Skeletal muscle tissue (tissue), 4 donors: Measurements from ENCODE around the gene FRMD3. TPM values are rescaled to one million over a fixed set of nuclear protein-coding genes. Genes with fewer than 3 reads are reported as not detected.

ENCODE experiments used
- H3K27ac ChIP-seq: one replicate; pipeline ENCODE4 v1.7.0; 2013; ENCODE audit warnings: mild to moderate bottlenecking, low read depth, low read length, inconsistent platforms
- H3K27me3 ChIP-seq, 3 donors: one replicate each; pipeline ENCODE4 v1.7.0; 2013; ENCODE audit warnings: low read length in 3 of 3; ENCODE audit not compliant: control insufficient read depth in 3 of 3, insufficient read depth in 3 of 3
- H3K36me3 ChIP-seq, 3 donors: one replicate each; pipeline ENCODE4 v1.7.0; 2013; ENCODE audit warnings: low read length in 3 of 3; ENCODE audit not compliant: control insufficient read depth in 3 of 3, insufficient read depth in 3 of 3
- H3K4me1 ChIP-seq, 3 donors: one replicate each; pipeline ENCODE4 v1.7.0; 2013; ENCODE audit warnings: low read length in 3 of 3, mild to moderate bottlenecking in 3 of 3; ENCODE audit not compliant: control insufficient read depth in 3 of 3, insufficient read depth in 3 of 3
- H3K4me3 ChIP-seq, 3 donors: one replicate each; pipeline ENCODE4 v1.7.0; 2013; ENCODE audit warnings: low read length in 3 of 3
- H3K9ac ChIP-seq, 3 donors: one replicate each; pipeline ENCODE4 v1.7.0; 2013; ENCODE audit warnings: low read length in 3 of 3, mild to moderate bottlenecking in 3 of 3, moderate library complexity in 2 of 3, low read depth in 1 of 3
- H3K9me3 ChIP-seq, 3 donors: one replicate each; pipeline ENCODE4 v1.7.0; 2013; ENCODE audit warnings: low read length in 3 of 3; ENCODE audit not compliant: control insufficient read depth in 3 of 3
- total RNA-seq: library from RNA; depleted of rRNA; stranded (reverse); fragments of >200 nt; gene quantifications from one replicate; pipeline ENCODE4 v1.2.3, GENCODE V29; 2014
- donor health status: Osteomylitis.

FRMD3 gene
- total RNA-seq, 1 donor from 2014 or later = 27.7 TPM

DNA sequence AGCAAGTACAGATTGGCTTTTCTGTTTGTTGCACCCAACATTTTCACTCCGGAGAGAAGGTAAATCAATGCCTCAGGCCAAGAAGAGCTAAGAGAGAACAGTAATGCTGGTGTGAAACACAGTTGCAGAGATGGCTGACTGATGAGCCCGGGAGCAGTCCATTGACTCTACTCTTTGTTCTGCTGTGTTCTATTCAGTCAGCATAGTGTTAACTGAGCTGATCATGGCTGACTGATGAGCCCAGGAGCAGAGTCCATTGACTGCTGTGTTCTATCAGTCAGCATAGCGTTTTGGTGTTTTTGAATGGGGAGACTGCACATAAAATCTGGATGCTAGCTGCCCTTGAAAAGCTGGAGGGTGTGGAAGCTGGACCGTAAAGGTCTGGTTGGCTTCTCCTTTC lies 141.4 kb downstream of the FRMD3 start:
- Histone ChIP-seq H3K4me1 (no peaks in the 10 kb centered on the region), H3K9ac (no peak overlapping the region), H3K4me3 (no peak overlapping the region), H3K27me3 (no peaks in the 10 kb centered on the region), H3K9me3 (no peaks in the 10 kb centered on the region), H3K27ac (no peak overlapping the region), H3K36me3 (no peaks in the 10 kb centered on the region)

DNA sequence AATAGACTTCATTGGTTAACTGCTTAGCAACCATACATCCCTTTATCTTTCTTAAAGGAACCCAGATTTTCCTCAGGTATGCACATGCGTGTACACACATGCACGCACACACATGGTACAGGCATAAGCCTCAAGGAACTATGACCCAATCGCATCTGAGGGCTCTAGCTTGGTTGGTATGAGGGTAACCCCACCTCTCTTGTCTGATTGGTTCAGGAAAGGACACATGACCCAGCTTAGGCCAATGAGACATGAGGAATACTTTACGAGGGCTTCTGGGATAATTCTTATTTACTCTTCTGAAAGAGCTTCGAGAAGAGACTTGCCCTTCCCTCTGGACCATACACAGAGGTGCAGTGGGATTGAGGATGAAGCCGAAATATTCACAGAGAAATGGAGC lies 141.9 kb downstream of the FRMD3 start:
- Histone ChIP-seq H3K4me1 (no peaks in the 10 kb centered on the region), H3K36me3 (no peaks in the 10 kb centered on the region), H3K27me3 (no peaks in the 10 kb centered on the region), H3K9ac (no peak overlapping the region), H3K9me3 (no peaks in the 10 kb centered on the region), H3K4me3 (no peak overlapping the region), H3K27ac (no peak overlapping the region)

DNA sequence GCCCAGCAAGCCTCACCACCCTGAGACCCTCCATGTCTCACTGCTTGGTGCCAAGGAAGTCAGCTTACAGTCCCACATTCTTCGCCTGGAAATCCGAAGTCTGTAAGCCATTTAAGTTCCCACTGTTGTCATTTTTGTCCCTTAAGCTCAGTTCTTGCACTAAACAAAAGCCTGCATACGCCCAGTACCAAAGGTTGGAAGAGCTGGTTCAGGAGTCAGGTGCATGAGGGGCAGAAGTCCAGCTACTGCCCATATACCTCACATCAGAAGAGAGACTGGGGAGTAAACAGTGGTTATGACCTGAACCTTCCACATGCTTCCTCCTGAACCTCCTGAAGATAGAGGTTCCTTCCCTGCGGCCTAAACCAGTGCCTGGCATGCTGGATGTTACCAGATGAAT lies 146.0 kb downstream of the FRMD3 start:
- Histone ChIP-seq H3K4me3 (no peak overlapping the region), H3K4me1 (no peaks in the 10 kb centered on the region), H3K9me3 (peaks cover 0 to 2% (median 0%) of the 10 kb centered on the region in 3 donors), H3K27me3 (no peaks in the 10 kb centered on the region), H3K27ac (no peak overlapping the region), H3K9ac (no peak overlapping the region), H3K36me3 (peaks cover 0 to 4% (median 0%) of the 10 kb centered on the region in 3 donors)

DNA sequence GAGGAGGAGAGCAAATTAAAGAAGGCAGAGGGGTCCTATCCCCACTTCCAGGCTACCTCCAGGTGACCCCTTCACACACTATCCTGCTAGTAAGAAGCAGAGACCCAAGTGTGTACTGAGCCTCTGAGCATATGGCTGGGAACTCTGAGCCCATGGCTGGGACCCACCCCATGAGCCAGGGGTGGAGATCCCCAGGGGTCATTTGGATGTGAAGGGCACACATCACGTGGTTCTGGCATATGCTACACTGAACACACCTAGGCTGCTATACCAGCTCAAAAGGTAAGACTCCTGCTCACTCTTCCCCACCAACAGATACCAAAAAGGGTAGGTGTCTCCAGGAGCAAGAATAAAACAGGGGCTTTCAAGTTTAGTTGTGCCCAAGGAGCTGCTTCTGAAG lies 149.9 kb downstream of the FRMD3 start:
- H3K27me3 ChIP-seq = no peaks in the 10 kb centered on the region
- H3K9me3 ChIP-seq = peaks cover 0 to 4% (median 2%) of the 10 kb centered on the region in 3 donors
- no peak overlapping the region for H3K4me3 ChIP-seq
- peaks cover 0 to 4% (median 0%) of the 10 kb centered on the region in 3 donors for H3K36me3 ChIP-seq
- no peak overlapping the region for H3K9ac ChIP-seq
- no peak overlapping the region for H3K27ac ChIP-seq
- H3K4me1 ChIP-seq = no peaks in the 10 kb centered on the region

DNA sequence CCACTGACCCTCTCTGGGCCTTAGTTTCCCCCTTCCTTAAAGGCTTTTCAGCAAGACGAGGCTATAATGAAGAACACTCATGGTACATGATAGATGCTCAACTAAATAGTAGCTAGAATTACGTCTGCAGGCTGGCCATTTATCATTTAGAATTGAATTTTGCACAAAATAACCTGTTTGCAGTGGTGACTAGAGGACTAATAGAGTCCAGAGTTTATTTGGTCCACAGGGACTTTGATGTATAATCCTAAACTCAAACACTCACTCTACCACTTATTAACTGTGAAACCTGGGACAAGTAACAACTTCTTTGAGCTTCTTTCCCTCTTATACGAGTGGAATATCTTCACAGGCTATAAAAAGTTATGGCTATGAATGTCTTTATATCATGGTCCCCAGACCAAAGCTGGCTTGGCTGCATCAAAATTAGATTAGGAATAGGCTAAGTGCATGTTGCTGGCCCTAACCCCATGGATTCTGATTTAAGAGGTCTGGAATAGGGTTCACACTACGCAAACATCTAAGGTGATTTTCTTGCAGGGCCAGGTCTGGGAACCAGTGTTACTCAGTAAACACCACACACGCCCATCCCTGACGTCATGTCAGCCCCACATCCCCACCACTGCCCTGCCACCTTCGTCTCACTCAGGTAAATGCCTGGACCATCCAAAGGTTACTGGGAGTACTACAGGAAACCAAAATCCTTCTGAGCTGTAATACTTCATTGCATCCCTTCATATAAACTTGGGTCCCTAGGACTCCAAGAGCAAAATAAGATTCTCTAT lies 150.6 kb downstream of the FRMD3 start:
- Histone ChIP-seq H3K36me3 (peaks cover 0 to 4% (median 0%) of the 10 kb centered on the region in 3 donors), H3K9ac (no peak overlapping the region), H3K27ac (no peak overlapping the region), H3K27me3 (no peaks in the 10 kb centered on the region), H3K9me3 (peaks cover 0 to 4% (median 2%) of the 10 kb centered on the region in 3 donors), H3K4me3 (no peak overlapping the region), H3K4me1 (no peaks in the 10 kb centered on the region)

DNA sequence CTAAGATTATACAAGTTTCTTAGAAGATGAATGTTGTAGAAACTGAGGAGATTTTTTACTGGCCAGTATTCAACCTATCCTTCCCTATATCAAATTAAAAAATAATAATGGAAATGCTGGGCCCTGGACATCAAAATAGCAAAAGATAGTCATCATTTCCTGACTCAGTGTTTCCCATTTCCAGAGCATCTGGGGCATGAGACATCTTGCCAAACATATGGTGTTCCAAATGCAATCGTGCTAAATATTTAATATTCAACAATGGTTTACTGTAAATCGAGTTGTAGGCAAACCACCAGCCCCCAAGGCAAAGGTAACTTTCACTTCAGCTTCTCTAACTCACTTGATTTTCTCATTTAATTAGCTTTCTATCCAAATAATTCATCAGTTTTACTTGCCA lies 152.9 kb downstream of the FRMD3 start:
- H3K4me1 ChIP-seq = no peaks in the 10 kb centered on the region
- H3K9me3 ChIP-seq = peaks cover 0 to 4% (median 2%) of the 10 kb centered on the region in 3 donors
- no peak overlapping the region for H3K9ac ChIP-seq
- H3K27ac ChIP-seq = no peak overlapping the region
- H3K4me3 ChIP-seq = no peak overlapping the region
- H3K36me3 ChIP-seq = peaks cover 0 to 4% (median 0%) of the 10 kb centered on the region in 3 donors
- H3K27me3 ChIP-seq = no peaks in the 10 kb centered on the region

DNA sequence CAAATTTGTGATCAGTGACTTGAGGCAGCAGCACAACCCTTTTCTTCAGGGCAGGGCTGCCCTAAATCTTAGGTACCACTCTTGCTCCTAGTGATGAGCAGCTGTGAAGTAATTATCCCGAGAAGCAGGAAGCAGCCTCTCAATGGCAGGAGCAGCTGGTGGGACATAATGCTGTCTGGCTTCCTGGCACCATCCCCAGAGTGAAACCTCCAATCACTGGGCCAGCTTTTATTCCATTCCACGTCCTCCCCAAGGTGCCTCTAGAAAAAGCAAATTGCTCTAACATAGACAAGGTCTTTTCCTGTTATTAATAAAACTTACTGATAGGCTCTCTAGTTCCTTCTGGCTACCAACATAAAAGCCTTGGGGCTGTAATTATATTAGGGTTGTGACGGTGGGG lies 154.0 kb downstream of the FRMD3 start:
- no peak overlapping the region for H3K4me3 ChIP-seq
- peaks cover 0 to 4% (median 0%) of the 10 kb centered on the region in 3 donors for H3K36me3 ChIP-seq
- no peak overlapping the region for H3K27ac ChIP-seq
- no peaks in the 10 kb centered on the region for H3K4me1 ChIP-seq
- H3K9me3 ChIP-seq = peaks cover 0 to 4% (median 2%) of the 10 kb centered on the region in 3 donors
- H3K27me3 ChIP-seq = no peaks in the 10 kb centered on the region
- H3K9ac ChIP-seq = no peak overlapping the region

DNA sequence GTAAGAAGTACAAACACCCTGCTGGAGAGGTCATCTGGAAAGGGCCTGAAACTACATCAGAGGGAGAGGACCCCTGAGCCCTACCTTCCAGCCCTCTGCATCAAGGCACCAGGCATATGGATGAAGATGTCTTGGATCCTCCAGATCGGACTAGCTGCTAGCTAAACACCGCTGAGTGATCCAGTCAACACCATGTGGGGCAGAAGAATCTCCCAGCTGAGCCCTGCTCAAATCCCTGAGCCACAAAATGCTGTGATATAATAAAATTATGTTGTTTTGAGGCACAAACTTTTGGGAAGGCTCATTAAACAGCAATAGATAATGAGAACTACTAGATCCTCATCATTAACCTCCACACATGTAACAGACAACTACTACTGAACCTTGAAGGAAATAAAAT lies 155.2 kb downstream of the FRMD3 start:
- Histone ChIP-seq H3K27ac (no peak overlapping the region), H3K4me3 (no peak overlapping the region), H3K4me1 (no peaks in the 10 kb centered on the region), H3K27me3 (no peaks in the 10 kb centered on the region), H3K9me3 (peaks cover 0 to 4% (median 2%) of the 10 kb centered on the region in 3 donors), H3K36me3 (peaks cover 0 to 1% (median 0%) of the 10 kb centered on the region in 3 donors), H3K9ac (no peak overlapping the region)

DNA sequence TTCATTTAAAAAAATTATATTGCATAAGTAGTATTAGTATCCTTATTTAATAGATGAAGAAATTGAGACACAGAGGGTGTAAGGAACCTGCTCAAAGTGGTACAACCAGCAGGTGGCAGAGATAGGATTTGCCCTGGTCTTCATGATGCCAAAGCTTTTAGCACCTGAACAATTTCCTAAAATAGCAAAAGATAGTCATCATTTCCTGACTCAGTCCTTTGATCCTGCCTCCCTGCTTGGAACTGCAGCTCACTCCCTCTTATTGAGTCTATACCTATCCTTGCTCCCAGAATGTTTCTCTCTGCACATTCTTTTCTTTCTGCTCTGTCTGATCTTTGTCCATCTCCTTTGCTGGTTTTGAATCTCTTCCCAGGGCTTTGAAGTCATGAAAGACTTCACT lies 155.8 kb downstream of the FRMD3 start:
- no peaks in the 10 kb centered on the region for H3K4me1 ChIP-seq
- H3K9ac ChIP-seq = no peak overlapping the region
- no peak overlapping the region for H3K4me3 ChIP-seq
- H3K9me3 ChIP-seq = peaks cover 0 to 4% (median 2%) of the 10 kb centered on the region in 3 donors
- no peak overlapping the region for H3K27ac ChIP-seq
- H3K36me3 ChIP-seq = no peaks in the 10 kb centered on the region
- no peaks in the 10 kb centered on the region for H3K27me3 ChIP-seq

GRCh38 chr9:83379045-83379444 lies 159.2 kb downstream of the FRMD3 start:
- no peaks in the 10 kb centered on the region for H3K4me1 ChIP-seq

More at GRCh38 chr9:83379045-83379444, 159.2 kb downstream of the FRMD3 start:
- Histone ChIP-seq H3K4me3 (no peak overlapping the region), H3K36me3 (no peaks in the 10 kb centered on the region), H3K27ac (no peak overlapping the region), H3K9me3 (no peaks in the 10 kb centered on the region), H3K27me3 (no peaks in the 10 kb centered on the region), H3K9ac (no peak overlapping the region)
